Inflammatory macrophage treated with lipopolysaccharide for 1 hour (primary cell): ENCODE measurements around the gene ADAMTS5.

Source experiments
- DNase-seq, 2 donors: peaks; one replicate each; pipeline ENCODE4 v3.0.0-alpha.2; 2020 to 2022

Gene ADAMTS5

GRCh38 chr21:26967062-26967913 lies at the start of gene ADAMTS5:
ADAMTS5 (minus strand) TSS chr21:26967088; CDS start chr21:26966391, 697 bp downstream.
- peak; percentile 73 to 77 for DNase-seq

- no peak for DNase-seq
Observed at GRCh38 chr21:27001526-27001925, 34.6 kb upstream of the ADAMTS5 start.

DNA sequence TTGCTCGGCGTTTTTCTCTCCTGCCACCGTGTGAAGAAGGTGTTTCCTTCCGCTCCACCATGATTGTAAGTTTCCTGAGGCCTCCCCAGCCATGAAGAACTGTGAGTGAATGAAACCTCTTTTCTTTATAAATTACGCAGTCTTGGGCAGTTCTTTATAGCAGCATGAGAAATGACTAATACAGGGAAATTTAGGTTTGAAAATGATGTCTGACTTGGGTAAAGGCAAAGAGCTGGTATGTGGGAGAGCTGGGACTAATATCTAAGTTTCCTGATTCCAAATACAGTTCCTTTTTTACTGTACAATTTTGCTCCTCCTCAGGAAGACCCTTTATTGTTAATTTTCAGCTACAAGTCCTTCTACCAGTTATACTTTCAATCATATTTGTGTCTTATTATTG lies 16.7 kb upstream of the ADAMTS5 start:
- DNase-seq: peak in 1 of 2 donors; percentile 51

GRCh38 chr21:26982767-26983166 lies 15.9 kb upstream of the ADAMTS5 start:
- no peak for DNase-seq

GRCh38 chr21:26977746-26978145 lies 10.9 kb upstream of the ADAMTS5 start:
- DNase-seq: no peak

DNA sequence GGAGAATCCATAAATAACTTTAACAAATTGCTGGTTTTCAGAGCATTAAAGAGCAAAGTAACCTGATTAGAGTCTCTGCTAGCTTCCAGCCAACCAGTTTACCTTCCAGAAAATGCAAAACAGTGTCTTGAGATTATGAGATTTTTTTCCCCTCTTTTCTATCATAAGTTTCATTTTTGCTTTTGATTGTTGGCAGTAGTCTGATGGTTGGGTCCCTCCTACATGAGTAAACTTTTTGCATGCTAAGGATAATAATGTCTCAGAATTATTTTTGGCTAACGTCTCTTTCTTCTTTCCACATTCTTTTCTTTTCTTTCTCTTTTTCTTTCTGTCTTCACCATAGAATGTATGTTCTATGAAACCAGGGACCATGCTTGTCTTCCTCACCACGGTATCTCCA lies 6.3 kb upstream of the ADAMTS5 start:
- no peak for DNase-seq

- DNase-seq: peak; percentile 54 to 72
Observed at GRCh38 chr21:26972192-26972591, 5.3 kb upstream of the ADAMTS5 start.

- DNase-seq: no peak
Observed at GRCh38 chr21:26969971-26970725, 3.3 kb upstream of the ADAMTS5 start.

- DNase-seq: peak in 1 of 2 donors; percentile 13
Observed at GRCh38 chr21:26966649-26967061, 233 bp downstream of the ADAMTS5 start.

- no peak for DNase-seq
Observed at GRCh38 chr21:26965907-26966581, 844 bp downstream of the ADAMTS5 start.

DNA sequence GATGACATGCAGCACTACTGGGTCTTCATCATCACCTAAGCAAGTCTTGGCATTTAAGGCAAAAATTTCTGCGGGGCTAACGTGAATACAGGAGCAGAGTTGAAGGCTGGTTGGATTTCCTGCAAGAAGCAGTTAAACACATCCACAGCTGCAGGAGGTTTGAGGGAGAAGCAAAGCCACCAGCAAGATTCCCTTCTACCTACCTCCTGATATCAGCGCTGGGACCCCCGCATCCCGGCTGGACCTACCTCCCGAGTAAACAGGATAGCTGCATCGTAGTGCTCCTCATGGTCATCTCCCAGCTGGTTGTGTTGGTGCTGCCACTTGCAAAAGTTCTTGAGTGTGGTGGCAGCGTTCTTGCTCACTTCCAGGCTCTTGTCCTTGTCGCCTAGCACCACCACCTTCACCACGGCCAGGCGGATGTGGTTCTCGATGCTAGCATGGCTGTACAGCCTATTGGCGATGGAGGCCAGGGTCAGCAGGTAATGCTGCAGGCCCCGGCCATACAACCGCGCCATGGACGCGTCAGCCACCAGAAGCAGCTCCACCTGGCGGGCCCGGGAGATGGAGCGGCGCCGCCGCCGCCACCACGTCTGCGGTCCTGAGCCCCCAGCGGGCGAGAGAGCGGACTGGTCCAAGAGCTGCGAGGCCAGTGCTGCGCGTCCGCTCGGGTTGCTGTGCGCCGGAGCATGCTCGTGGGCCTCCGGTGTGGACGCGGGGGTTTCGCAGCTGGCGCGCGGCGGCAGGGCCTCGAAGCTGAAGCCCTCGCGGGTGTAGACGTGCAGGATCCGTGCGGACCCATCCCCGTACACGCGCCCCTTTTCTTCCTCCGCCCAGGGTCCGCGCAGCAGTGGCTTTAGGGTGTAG lies 1.6 kb downstream of the ADAMTS5 start:
- DNase-seq: no peak

DNA sequence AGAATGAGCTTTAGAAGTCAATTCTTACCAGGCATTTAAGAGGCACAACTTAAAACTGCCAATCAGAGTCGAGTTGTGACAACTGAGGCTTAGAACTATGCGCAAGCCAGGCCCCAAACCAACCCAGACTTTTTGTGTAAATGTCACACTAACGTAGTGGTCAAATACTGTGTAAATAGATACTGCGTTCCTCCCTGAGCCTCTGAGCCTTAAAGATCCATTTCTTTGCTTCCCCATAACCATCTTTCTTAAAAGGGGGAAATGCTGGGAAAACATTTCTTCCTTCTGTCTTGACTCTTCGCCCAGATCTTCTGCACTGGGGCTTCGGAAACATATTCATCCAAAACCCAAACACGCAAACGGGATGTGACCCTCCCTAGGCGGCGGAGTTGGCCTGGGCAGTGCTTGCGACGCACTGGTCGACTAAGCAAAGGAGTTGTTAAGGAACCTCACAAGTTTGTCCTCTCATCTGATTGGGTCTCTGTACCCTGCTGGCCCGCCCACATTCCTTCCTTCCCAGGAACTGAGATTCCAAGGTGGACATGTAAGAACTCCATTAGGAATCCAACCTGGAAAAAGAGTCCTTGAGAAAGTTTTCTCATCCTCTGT lies 2.6 kb downstream of the ADAMTS5 start:
- DNase-seq: no peak

GRCh38 chr21:26962621-26963181 lies 4.2 kb downstream of the ADAMTS5 start:
- no peak for DNase-seq

- peak in 1 of 2 donors; percentile 24 for DNase-seq
Observed at GRCh38 chr21:26961698-26962097, 5.2 kb downstream of the ADAMTS5 start.

DNA sequence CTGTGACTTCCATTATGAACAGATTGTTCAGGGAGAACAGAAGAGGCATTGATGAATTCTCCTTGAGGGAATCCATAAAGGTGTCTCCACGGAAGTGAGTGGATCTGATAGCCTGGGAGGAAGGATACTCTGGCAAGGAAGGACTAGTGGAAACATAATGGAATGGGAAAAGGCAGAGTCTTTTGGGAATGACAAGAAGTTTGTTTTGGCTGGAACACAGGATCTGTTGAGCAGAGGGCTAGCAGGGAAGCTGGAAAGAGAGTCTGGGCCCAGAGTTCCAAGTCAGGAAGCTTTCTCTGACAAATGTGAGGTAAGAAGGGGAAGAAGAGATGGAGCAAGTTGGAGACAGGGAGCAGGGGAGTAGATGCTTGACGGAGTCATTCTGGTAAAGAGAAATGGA lies 8.1 kb downstream of the ADAMTS5 start:
- no peak for DNase-seq

GRCh38 chr21:26956813-26957212 lies 10.1 kb downstream of the ADAMTS5 start:
- no peak for DNase-seq

GRCh38 chr21:26956216-26956615 lies 10.7 kb downstream of the ADAMTS5 start:
- no peak for DNase-seq

GRCh38 chr21:26954662-26955121 lies 12.2 kb downstream of the ADAMTS5 start:
- DNase-seq: no peak

- DNase-seq: no peak
Observed at GRCh38 chr21:26952374-26953066, 14.4 kb downstream of the ADAMTS5 start.

DNA sequence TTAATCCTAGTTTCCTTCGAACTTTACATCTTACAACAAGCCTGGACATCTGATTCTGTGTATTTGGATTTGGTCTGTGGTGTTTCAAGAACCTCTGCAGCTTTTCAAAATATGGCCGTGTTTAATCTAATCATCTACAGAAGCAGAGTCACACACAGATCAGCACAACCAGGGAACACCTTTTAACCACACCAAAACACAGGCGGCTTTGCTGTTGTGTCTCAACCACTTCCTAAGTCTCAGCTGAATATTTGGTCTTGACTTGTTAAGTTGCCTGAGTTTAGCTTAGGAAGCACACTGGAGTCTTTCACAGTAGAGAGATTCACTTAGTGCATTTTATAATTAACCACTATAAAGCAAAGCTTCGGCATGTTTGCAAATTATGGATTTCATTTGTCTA lies 17.1 kb downstream of the ADAMTS5 start:
- DNase-seq: no peak

DNA sequence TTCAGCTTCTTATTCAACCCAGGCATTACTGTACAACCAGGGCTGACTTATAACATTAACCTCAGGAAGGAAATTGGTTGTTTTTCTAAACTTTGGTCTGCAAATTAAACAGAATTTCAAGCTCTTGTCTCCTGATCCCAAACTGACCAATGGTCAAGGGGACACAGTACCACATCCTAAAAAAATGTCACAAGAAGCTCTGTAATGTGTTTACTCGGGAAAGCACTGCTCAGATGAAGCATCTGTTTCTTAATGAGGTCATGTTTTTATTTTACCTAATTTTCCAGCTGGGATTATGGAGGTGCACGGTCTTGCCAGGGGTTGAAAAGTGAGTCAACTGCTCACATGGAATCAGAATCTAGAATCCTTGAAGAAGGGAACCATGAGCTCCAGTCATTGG lies 18.7 kb downstream of the ADAMTS5 start:
- no peak for DNase-seq
